Esophagus muscularis mucosa (tissue), 4 donors: ENCODE results near the gene TLK1. TPM values are rescaled to one million over a fixed set of nuclear protein-coding genes. Genes with fewer than 3 reads are reported as not detected.

Experiments
- DNase-seq: peaks from one replicate; pipeline ENCODE4 v3.0.0-alpha.2; 2017; ENCODE audit errors: extremely low spot score
- H3K27ac ChIP-seq, 4 donors: fragments of 200-600 bp; sonication (generic); replicated peaks in 1 of 4; 1 replicate in 3 of 4; 2 replicates in 1 of 4; pipeline ENCODE4 v1.5.1; 2016 to 2019; ENCODE audit warnings: mild to moderate bottlenecking in 1 of 4
- H3K27me3 ChIP-seq, 4 donors: fragments of 200-600 bp; sonication (generic); one replicate each; pipeline versions ENCODE4 v1.5.1 to v1.6.0; 2016 to 2019
- H3K36me3 ChIP-seq, 4 donors: fragments of 200-600 bp; sonication (generic); one replicate each; pipeline ENCODE4 v1.5.1; 2016 to 2019
- H3K4me1 ChIP-seq, 4 donors: fragments of 200-600 bp; sonication (generic); one replicate each; pipeline ENCODE4 v1.5.1; 2016 to 2019
- H3K4me3 ChIP-seq, 4 donors: fragments of 200-600 bp; sonication (generic); 1 replicate in 2 of 4; 2 replicates in 2 of 4; pipeline ENCODE4 v1.5.1; 2016 to 2019; ENCODE audit warnings: mild to moderate bottlenecking in 4 of 4, moderate library complexity in 1 of 4
- H3K9me3 ChIP-seq, 4 donors: fragments of 200-600 bp; sonication (generic); 1 replicate in 3 of 4; 2 replicates in 1 of 4; pipeline ENCODE4 v1.5.1; 2016 to 2019
- EP300 ChIP-seq: sonication (generic); formaldehyde crosslinking; IDR thresholded peaks from one replicate; pipeline ENCODE4 v1.6.1; 2017; ENCODE audit warnings: antibody characterized with exemption
- POLR2A ChIP-seq: fragments of 450-650 bp; IDR thresholded peaks from one replicate; pipeline ENCODE4 v1.6.1; 2017; ENCODE audit warnings: antibody characterized with exemption, moderate library complexity, mild to moderate bottlenecking, low read depth
- POLR2AphosphoS5 ChIP-seq, 2 donors: sonication (generic); formaldehyde crosslinking; IDR thresholded peaks; one replicate each; pipeline ENCODE4 v1.6.1; 2017; ENCODE audit warnings: antibody characterized with exemption in 2 of 2
- WGBS: methylation state at CpG from one replicate; pipeline ENCODE4 v1.1.5; 2018; 5-methylcytosine and 5-hydroxymethylcytosine counted together
- intact Hi-C: fragments of 100-400 bp; cut with DNase I; formaldehyde crosslinking; loops from one replicate; pipeline ENCODE4 v1.15.1; 2023
- total RNA-seq, 4 donors: library from RNA; depleted of rRNA; stranded (reverse); fragments of >200 nt; gene quantifications; one replicate each; pipeline versions ENCODE4 v1.1.0 to v1.2.1, GENCODE V29; 2016
- TF ChIP-seq, protein P1 (sequence below), 3 experiments: fragments of 200-600 bp in 2 of 3; fragments of 450-650 bp in 1 of 3; sonication (generic) in 2 of 3; IDR thresholded peaks; one replicate each; pipeline ENCODE4 v1.5.1; 2017 to 2019; ENCODE audit warnings: antibody characterized with exemption in 3 of 3, mild to moderate bottlenecking in 2 of 3, moderate library complexity in 1 of 3

Gene TLK1
- total RNA-seq, 4 donors from 2014 or later, result 27.9 to 46.1 (median 34.0) TPM

- no peak for TF ChIP-seq POLR2A
- 77% methylated on average over 3 of the region's 3 CpGs for WGBS
- intact Hi-C loops, result loop anchor here (10.0 kb wide), 1 partner anchor 164 kb away; no protein-coding TSS in a partner anchor
- no peak overlapping the region for H3K27ac ChIP-seq
- H3K27me3 ChIP-seq, result no peaks in the 10 kb centered on the region
- no peaks in the 10 kb centered on the region for H3K9me3 ChIP-seq
- peaks cover 0 to 6% (median 4%) of the 10 kb centered on the region in 4 donors for H3K4me1 ChIP-seq
- no peak for DNase-seq
- H3K36me3 ChIP-seq, result no peaks in the 10 kb centered on the region
- no peak overlapping the region for H3K4me3 ChIP-seq
These were observed 19.7 kb upstream of the TLK1 start for GRCh38 chr2:171180229-171180930.

DNA sequence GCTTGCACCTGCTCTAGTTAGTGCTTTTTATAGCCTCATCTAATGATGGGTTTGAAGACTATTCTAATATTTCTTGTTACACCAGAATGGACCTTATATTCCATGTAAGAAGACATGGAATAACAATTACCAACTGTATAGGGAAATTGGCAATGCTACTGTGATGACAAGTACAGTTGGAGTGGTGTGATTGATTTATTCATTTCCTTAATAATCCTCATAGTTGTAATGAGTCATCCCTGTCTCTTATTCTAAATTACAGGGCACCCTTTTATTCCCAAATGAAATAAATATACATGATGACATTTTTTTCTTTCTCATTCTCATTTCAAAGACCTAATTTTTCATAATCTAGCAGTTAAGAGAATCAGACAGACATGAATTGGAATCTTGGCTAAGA lies 18.3 kb upstream of the TLK1 start:
- H3K27me3 ChIP-seq, result no peaks in the 10 kb centered on the region
- no peaks in the 10 kb centered on the region for H3K9me3 ChIP-seq
- H3K4me1 ChIP-seq, result peaks cover 0 to 4% (median 0%) of the 10 kb centered on the region in 4 donors
- H3K4me3 ChIP-seq, result no peak overlapping the region
- DNase-seq, result no peak
- H3K36me3 ChIP-seq, result no peaks in the 10 kb centered on the region
- no peak overlapping the region for H3K27ac ChIP-seq
- intact Hi-C loops, result no loop called here
- TF ChIP-seq, protein P1, sequence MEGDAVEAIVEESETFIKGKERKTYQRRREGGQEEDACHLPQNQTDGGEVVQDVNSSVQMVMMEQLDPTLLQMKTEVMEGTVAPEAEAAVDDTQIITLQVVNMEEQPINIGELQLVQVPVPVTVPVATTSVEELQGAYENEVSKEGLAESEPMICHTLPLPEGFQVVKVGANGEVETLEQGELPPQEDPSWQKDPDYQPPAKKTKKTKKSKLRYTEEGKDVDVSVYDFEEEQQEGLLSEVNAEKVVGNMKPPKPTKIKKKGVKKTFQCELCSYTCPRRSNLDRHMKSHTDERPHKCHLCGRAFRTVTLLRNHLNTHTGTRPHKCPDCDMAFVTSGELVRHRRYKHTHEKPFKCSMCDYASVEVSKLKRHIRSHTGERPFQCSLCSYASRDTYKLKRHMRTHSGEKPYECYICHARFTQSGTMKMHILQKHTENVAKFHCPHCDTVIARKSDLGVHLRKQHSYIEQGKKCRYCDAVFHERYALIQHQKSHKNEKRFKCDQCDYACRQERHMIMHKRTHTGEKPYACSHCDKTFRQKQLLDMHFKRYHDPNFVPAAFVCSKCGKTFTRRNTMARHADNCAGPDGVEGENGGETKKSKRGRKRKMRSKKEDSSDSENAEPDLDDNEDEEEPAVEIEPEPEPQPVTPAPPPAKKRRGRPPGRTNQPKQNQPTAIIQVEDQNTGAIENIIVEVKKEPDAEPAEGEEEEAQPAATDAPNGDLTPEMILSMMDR (IDR thresholded peaks at IDR 0.05), result no peak
- TF ChIP-seq POLR2A (no peak), POLR2AphosphoS5 (IDR thresholded peaks at IDR 0.05) (no peak), EP300 (no peak)

DNA sequence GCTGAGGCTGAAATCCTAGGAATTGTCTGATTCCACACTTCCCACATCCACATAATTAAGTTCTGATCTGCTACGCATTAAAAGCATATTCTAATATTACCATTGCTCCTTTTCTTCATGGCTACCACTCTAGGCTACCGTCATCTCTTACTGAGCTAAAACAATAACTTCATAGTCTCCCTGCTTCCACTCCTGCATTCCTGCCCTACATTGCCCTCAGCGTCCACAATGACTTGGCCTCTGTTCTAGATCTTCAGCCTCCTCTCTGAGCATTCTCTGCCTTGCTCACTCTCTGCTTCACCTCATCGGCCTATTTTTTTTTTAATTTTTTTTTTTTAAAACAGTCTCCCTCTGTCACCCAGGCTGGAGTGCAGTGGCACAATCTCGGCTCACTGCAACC lies 15.8 kb upstream of the TLK1 start:
- DNase-seq, result no peak
- intact Hi-C loops, result no loop called here
- peaks cover 0 to 4% (median 0%) of the 10 kb centered on the region in 4 donors for H3K4me1 ChIP-seq
- no peaks in the 10 kb centered on the region for H3K9me3 ChIP-seq
- no peak overlapping the region for H3K27ac ChIP-seq
- 89% methylated on average over 5 of the region's 5 CpGs for WGBS
- H3K27me3 ChIP-seq, result no peaks in the 10 kb centered on the region
- TF ChIP-seq POLR2AphosphoS5 (IDR thresholded peaks at IDR 0.05) (no peak), POLR2A (no peak), EP300 (no peak)
- H3K4me3 ChIP-seq, result no peak overlapping the region
- H3K36me3 ChIP-seq, result no peaks in the 10 kb centered on the region

- 83% methylated on average over 2 of the region's 2 CpGs for WGBS
- TF ChIP-seq EP300 (no peak), POLR2AphosphoS5 (IDR thresholded peaks at IDR 0.05) (no peak), POLR2A (no peak)
- TF ChIP-seq, protein P1 (IDR thresholded peaks at IDR 0.05), result no peak
- intact Hi-C loops, result no loop called here
- H3K9me3 ChIP-seq, result no peaks in the 10 kb centered on the region
- no peak overlapping the region for H3K27ac ChIP-seq
- no peaks in the 10 kb centered on the region for H3K36me3 ChIP-seq
- no peaks in the 10 kb centered on the region for H3K27me3 ChIP-seq
- no peak for DNase-seq
- H3K4me1 ChIP-seq, result peaks cover 0 to 4% (median 0%) of the 10 kb centered on the region in 4 donors
- no peak overlapping the region for H3K4me3 ChIP-seq
These were observed 13.4 kb upstream of the TLK1 start for GRCh38 chr2:171174075-171174474.

DNA sequence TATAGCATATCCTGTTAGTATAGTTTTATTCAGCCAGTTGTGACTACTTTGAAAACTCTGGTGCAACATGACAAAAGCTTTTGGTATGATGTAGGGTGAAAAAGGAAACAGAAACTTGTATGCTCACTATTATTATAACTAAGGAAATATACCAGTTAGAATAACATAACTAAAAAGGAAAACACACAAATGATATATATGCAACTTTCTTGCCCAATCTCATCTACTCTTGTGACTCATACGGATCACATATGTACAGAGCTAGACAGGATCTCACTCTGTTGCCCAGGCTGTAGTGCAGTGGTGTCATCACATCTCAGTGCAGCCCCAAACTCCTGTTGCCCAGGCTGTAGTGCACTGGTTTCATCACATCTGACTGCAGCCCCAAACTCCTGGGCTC lies 12.4 kb upstream of the TLK1 start:
- no peak overlapping the region for H3K4me3 ChIP-seq
- no peaks in the 10 kb centered on the region for H3K9me3 ChIP-seq
- no peaks in the 10 kb centered on the region for H3K4me1 ChIP-seq
- intact Hi-C loops, result no loop called here
- no peaks in the 10 kb centered on the region for H3K36me3 ChIP-seq
- no peaks in the 10 kb centered on the region for H3K27me3 ChIP-seq
- H3K27ac ChIP-seq, result no peak overlapping the region
- TF ChIP-seq, protein P1 (IDR thresholded peaks at IDR 0.05), result no peak
- no peak for TF ChIP-seq EP300
- no peak for TF ChIP-seq POLR2AphosphoS5 (IDR thresholded peaks at IDR 0.05)
- TF ChIP-seq POLR2A, result no peak
- DNase-seq, result no peak
- 82% methylated on average over 1 of the region's 1 CpG for WGBS
